SK-N-MC (cell line): ENCODE measurements around the gene NRGN.

Experiments
- EZH2 ChIP-seq: fragments of 200-600 bp; sonication (generic); IDR thresholded peaks from one replicate; pipeline ENCODE4 v1.6.1; 2017; ENCODE audit warnings: antibody characterized with exemption
- FOXP2 ChIP-seq: optimal IDR thresholded peaks from 2 replicates; pipeline ENCODE3; 2011; ENCODE audit warnings: mild to moderate bottlenecking, moderate library complexity; ENCODE audit not compliant: insufficient read depth; ENCODE audit errors: extremely low read length, control extremely low read depth
- POLR2AphosphoS5 ChIP-seq: IDR thresholded peaks from 2 replicates; pipeline ENCODE4 v1.6.1; 2012; ENCODE audit warnings: mild to moderate bottlenecking, low read depth, low read length, borderline replicate concordance

DNA sequence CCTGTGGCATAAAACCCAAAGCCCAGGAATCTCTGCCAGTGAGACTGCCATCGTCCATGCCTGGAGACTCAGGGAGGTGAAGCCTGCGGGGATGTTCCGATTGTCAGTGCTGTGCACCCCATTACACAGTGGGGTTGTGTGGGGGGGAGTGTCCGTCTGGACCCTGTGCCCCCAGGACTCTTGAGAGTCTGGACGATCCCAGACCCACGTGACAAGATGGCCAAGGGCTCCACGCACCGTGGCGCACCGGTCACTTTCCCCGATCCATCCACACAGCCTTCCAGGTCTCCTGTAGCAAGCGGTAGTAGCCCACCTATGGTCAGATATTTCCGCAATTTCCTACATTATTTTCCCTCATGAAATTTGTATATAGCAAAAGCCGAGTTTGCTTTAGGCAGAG, 20.9 kb upstream of the NRGN start:
- TF ChIP-seq POLR2AphosphoS5, result no peak
- no peak for TF ChIP-seq EZH2
- no peak for TF ChIP-seq FOXP2
